ENCODE data around the gene DNAJC3.
A peak's percentile ranks its signal among the peaks of the same experiment; 100 is the strongest.
"Not testable (repeated sequence)": the region's sequence is repeated elsewhere in the genome, so short reads cannot be mapped to it uniquely, and the experiment has no call there.

The DNAJC3 gene

DNA sequence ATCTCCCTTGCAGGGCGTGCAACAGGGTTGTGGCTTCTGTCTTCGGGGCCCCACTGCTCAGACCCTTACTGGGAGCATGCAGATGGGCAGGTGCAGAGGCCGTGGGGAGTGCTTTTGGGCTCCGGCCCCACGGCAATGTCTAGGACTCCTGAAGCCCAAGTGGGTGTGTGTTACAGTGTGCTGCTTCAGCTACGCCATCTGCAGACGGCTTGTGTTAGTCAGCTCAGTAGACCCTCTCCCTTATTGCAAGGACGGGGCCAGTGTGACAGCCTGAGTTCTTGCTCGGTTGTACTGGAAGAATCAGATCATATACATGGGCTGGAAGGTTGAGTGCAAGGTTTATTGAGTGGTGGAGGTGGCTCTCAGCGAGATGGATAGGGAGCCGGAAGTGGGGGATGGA lies 39.3 kb downstream of the DNAJC3 start:
- DNase-seq (ENCODE audit: low spot score), result no peak

DNA sequence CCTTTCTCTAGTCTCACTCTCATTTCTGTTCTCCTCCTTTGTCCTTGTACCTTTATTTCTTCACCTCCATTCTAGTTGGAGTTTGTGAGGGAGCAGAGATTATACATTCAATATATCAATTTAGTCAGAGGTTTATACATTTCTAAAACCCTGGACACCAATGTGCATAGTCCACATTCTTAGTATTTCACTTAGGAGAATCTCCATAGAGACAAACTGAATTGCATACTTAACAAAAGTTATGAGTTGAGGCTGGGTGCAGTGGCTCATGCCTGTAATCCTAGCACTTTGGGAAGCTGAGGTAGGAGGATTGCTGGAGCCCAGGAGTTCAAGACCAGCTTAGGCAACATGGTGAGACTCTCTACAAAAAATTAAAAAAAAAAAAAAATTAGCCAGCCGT lies 45.3 kb downstream of the DNAJC3 start:
- no peak for DNase-seq (ENCODE audit: low spot score)

DNA sequence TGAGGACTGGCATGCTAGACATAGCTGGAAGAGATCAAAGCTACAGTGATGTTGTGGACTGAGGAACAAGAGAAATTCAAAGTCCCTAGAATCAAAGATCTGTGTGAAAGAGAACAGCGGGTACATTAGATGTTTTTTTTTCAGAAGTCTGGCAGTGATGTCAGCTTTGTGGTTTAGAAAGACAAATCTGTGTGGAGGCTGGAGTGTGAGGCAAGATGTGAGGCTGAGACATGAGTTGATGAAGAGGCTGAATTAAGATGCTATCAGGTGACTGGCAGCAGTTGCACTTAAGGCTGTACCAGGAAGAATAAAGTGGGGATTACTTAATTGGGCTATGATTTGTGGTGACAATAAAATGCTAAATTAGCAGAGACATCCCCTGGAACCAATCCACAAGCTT lies 46.5 kb downstream of the DNAJC3 start:
- no peak for DNase-seq (ENCODE audit: low spot score)

DNA sequence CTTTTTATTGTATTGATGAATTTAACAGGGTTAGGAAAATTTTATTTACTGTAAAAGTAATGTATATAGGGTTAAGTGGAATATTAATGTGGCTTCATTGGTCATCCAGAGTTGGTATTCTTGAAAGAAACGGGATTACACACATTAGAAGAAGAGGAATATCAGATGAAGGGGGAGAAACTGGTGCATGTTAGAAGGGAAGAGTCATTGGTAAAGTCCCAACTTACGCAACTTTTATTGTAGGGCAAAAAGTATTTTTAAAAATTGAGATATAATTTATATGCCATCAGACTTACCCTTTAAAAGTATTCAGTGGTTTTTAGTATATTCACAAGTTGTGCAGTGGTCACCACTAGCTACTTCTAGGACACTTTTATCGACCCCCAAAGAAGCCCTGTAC lies 47.3 kb downstream of the DNAJC3 start:
- no peak for DNase-seq (ENCODE audit: low spot score)

DNA sequence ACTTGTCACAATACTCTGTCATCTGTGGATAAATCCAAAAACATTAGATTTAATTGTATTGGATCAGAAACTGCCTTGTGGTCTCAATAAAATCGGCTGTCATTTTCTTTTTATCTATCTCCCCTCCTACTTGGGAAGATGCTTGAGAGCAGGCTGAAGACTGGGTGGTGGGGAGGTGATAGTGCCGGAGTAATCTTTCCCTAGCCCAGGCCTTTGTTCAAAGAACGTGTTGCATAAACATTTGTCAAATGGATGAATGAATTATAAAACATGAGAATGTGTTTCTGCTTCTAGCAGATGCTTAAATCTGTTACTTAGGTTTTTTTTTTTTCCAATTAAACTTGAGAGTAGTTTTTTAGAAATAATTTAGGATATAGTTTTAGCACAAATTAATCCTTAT lies 49.9 kb downstream of the DNAJC3 start:
- DNase-seq (ENCODE audit: low spot score), result no peak

DNA sequence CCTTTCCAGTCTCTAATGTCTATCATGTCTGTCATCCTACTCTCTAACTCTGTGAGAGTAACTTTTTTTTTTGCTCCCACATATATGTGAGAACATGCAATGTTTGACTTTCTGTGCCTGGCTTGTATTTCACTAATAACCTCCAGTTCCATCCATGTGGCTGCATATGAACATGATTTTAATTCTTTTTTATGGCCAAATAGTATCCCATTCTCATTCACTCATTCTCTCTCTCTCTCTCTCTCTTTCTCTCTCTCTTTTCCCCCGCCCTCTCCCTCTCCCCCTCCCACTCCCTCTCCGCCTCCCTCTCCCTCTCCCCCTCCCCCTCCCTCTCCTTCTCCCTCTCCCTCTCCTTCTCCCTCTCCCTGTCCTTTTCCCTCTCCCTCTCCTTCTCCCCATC lies 52.0 kb downstream of the DNAJC3 start:
- no peak for DNase-seq (ENCODE audit: low spot score)

DNA sequence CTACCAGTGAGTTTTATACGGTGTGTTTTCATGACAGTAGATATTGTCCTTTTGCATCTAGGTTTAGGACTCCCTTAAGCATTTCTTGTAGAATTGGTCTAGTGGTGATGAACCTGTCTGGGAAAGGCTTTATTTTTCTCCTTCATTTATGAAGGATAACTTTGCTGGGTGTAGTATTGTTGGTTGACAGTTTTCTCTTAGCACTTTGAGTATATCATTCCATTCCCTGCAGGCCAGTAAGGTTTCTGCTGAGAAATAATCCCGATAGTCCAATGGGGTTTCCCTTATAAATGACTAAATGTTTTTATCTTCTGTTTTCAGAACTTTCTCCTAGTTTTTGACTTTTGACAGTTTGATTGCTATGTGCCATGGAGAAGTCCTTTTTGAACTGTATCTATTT lies 57.2 kb downstream of the DNAJC3 start:
- no peak for DNase-seq (ENCODE audit: low spot score)

DNA sequence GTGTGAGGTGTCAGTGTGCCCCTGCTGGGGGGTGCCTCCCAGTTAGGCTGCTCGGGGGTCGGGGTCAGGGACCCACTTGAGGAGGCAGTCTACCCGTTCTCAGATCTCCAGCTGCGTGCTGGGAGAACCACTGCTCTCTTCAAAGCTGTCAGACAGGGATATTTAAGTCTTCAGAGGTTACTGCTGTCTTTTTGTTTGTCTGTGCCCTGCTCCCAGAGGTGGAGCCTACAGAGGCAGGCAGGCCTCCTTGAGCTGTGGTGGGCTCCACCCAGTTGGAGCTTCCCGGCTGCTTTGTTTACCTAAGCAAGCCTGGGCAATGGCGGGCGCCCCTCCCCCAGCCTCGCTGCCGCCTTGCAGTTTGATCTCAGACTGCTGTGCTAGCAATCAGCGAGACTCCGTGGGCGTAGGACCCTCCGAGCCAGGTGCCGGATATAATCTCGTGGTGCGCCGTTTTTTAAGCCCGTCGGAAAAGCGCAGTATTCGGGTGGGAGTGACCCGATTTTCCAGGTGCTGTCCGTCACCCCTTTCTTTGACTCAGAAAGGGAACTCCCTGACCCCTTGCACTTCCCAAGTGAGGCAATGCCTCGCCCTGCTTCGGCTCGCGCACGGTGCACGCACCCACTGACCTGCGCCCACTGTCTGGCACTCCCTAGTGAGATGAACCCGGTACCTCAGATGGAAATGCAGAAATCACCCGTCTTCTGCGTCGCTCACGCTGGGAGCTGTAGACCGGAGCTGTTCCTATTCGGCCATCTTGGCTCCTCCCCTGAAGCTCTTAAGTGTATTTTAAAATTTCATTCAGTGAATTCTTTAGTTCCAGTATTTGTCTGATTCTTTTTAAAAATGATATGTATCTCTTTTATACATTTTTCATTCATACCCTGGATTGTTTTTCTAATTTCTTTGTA lies 63.4 kb downstream of the DNAJC3 start:
- not testable (repeated sequence) for DNase-seq (ENCODE audit: low spot score)

DNA sequence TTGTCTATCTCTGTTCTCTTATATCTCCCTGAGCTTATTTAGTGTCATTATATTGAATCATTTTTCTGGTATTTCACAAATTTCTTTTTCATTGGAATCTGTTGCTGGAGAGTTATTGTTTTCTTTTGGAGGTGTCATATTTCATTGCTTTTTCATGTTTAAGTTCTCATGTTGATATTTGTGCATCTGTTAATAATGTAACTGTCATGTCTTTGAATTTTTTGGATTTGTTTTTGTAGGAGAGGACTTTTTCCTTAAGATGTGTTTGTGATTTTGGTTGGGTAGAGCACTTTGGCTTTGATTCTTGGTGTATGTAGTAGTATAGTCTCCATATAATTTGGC lies 64.0 kb downstream of the DNAJC3 start:
- DNase-seq (ENCODE audit: low spot score), result no peak

DNA sequence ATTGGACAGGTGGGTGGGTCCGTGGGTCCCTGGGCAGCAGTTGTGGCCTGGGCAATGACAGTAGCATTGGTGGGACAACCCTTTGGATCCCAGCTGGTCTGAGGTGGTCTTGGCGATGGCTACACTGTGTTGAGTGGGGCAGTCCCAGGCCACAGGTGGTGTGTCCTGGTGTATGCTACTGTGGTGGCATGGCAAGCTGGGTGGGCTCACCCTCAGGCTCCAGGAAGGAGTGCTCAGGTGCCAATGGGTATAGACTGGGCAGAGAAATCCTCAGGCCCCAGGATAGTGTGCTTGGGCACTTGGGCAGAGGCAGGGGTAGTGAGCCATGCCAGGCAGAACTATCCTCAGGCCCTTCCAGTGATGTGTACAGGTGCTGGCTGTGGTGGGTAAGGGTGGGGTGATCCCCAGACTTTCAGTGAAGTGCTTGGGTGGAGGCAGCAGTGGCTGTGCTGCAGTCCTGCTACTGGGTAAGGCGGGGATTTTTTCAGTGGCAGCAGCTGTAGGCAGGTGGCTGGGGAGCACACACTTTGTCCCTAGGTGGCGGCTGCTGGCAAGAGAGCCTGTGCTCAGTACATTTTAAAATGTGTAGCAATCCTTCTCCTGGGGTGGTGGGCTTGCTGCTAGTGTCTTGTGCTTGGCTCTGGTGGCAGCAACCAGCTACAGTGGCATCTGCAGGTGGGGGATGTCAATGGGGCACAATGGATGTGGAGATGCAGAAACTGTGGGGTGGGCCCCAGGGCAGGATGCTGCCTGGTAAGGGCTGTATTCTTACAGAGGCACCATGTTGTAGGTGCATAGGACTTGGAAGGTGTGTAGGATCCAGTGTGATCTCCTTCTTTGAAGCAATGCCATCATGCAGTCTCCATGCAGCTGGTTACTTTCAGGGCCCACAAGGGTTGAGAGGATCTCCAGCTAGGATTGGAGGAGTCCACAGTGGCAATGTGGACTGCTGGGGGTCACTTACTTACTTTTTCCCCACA lies 64.9 kb downstream of the DNAJC3 start:
- DNase-seq (ENCODE audit: low spot score), result no peak

DNA sequence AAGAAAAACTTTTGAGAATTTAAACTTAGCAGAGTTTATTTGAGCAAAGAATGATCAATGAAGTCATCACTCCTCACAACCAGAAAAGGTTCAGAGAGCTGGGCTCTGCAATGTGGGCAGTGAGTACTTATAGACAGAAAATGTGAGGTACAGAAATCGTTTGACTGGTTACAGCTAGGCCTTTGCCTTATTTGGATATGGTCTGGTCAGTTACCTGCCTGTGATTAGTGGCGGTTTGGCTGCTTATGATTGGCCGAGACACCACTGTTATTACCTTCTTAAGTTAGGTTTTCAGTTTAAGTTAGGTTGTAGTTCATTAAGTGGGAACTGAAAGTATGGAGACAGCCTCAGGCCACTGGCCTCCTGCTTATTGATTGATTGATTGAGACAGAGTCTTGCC lies 66.3 kb downstream of the DNAJC3 start:
- no peak for DNase-seq (ENCODE audit: low spot score)

DNA sequence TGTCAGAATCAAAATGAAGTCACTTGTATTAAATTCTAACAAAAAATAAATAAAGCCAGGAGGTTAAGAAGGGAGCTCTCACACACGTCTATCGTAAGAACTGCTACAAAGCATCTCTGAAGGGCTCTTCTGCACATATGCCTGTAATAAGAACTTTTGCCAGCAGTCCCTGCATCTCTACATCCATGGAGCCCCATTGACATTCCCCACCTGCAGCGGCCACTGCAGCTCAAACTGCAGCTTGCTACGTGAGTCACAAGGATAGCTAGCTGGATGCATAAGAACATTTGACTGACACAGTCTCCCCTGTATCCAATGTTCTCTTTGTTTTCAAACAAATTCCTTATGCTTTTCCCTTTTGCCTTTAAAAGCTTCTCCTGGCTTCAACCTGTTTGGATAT lies 68.3 kb downstream of the DNAJC3 start:
- DNase-seq (ENCODE audit: low spot score), result no peak

DNA sequence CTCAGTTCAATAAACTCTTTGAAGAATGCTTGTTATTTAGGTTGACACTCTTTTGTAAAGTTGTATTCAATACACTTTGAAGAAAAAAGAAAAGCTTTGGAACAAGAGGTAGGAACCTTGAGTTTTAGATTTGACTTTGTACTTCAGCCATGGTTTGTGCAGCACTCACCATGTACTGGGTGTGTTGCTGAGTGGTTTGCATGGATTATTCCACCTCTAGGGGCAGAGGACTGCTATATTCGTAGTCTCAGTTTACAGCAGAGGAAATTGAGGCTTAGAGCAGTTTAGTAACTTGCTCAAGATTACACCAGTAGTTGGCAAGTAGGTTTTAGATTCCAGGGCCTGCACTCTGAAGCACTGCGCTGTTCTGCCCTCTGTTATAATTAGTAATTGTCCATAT lies 68.8 kb downstream of the DNAJC3 start:
- DNase-seq (ENCODE audit: low spot score), result peak; percentile 16

DNA sequence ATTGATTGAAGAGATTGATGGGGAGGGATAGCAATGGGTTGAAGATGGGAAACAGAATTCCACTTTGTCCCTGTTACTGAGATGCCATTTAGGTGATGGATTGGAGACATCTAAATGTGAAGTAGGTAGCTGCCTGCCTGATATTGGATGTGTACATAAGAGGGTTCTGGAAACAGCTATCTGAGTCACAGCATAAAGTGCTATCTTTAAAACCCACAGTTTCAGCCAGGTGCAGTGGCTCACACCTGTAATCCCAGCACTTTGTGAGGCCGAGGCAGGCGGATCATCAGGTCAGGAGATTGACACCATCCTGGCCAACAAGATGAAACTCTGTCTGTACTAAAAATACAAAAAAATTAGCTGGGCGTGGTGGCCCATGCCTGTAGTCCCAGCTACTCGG lies 72.6 kb downstream of the DNAJC3 start:
- DNase-seq (ENCODE audit: low spot score), result no peak

DNA sequence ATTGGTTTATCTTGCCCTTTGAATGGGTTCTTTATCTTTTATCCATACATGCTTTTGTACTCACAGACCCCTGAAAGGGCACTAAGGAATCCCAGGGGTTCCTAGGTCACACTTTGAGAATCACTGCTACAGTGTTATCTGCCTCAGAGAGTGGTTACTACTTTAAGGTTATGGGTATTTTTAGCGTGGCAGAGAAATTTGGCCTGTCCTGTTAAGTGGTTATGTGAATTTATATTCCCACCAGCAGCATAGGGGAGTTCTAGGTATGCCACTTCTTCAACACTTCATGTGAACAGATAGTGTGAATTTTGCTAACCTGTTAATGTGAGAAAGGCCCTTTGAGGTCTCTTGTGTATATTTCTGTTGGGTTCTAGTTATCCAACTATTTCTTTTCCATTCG lies 75.7 kb downstream of the DNAJC3 start:
- DNase-seq (ENCODE audit: low spot score), result no peak

DNA sequence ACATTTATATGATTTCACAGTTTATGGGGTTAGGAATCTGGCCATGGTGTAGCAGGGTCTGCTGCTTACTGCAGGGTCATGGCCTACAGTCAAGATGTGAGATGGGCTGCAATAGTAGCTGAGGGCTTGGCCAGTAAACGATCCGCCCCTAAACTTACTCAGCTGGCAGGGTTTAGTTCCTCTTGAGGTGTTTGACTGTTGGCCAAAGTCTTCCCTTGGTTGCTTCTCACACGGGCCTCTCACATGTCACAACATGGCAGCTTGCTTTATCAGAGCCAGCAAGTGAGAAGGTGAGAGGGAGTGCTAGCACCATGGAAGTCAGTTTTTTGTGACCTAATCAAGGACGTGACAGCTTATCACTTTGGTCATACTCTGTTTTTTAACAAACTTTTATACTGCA lies 77.1 kb downstream of the DNAJC3 start:
- no peak for DNase-seq (ENCODE audit: low spot score)

DNA sequence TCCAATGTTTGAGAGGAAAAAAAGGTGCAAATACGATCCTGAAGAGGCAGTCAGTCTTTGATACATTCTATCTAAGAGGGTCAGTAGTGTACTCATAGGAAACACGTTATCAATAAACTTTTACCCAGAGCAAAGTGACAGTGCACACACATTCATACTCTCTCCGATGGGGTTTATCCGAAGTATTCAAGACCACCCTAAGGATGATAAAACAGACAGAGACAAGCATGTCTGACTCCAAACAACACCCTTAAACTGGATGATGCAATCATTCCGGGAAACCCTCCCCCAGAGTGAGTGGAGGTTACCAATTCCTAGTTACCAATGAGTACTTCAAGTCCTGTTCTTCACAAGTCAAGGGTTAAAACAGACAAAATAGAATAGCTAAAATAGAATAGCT lies 79.1 kb downstream of the DNAJC3 start:
- no peak for DNase-seq (ENCODE audit: low spot score)

DNA sequence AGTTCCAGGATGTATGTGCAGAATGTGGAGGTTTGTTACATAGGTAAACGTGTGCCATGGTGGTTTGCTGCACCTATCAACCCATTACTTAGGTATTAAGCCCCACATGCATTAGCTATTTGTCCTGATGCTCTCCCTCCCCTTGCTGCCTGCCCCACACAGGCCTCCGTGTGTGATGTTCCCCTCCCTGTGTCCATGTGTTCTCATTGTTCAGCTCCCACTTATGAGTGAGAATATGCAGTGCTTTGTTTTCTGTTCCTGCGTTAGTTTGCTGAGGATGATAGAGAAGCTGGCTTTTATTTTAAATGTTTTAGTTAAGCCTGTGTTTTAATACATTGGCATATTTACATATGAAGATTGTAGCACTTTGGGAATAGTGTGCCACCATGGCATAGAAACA lies 85.7 kb downstream of the DNAJC3 start:
- not testable (repeated sequence) for DNase-seq (ENCODE audit: low spot score)

DNA sequence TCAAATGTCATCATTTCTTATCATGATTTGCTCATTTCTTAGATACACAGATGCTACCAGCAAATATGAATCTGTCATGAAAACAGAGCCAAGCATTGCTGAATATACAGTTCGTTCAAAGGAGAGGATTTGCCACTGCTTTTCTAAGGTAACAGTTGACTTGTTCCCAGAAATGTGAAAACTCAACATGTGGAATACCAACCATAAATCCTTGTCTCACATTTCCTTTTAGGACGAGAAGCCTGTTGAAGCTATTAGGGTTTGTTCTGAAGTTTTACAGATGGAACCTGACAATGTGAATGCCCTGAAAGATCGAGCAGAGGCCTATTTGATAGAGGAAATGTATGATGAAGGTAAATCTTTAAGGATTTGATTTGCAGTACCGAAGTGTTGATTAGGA lies 86.7 kb downstream of the DNAJC3 start:
- no peak for DNase-seq (ENCODE audit: low spot score)

DNA sequence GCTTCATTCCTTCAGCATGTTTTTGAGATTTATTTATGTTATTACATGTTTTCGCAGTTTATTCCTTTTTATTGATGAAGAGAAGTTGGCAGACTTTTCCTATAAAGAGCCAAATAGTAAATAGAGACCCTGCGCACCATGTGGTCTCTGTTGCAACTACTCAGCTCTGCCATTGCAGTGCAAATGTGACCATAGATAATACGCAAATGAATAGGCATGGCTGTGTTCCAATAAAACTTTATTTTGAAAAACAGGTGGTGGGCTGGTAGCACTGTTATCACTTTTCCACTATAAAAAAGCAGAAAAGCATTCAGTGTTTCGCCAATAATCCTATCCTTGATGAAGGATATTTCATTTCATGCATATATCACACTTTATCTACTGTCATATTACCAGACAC lies 95.0 kb downstream of the DNAJC3 start:
- no peak for DNase-seq (ENCODE audit: low spot score)

DNA sequence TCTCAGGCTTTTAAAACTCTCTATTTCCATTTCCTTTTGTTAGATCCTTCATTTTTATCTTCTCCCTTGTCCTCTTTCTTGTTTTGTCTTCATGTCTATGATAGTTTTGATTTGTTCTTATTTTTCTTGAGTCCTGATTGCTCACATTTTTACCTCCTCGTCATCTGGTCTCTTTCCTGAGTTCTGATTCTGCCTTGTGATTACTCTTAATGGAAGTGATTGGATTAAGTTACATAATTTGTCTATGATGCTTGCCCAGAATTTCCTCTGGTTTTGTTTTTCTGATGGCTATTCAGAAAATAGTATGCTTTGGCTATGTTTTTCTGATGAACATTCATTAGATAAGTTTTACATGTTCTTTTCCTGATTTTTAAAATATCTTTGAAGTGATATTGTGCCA lies 102.6 kb downstream of the DNAJC3 start:
- no peak for DNase-seq (ENCODE audit: low spot score)

DNA sequence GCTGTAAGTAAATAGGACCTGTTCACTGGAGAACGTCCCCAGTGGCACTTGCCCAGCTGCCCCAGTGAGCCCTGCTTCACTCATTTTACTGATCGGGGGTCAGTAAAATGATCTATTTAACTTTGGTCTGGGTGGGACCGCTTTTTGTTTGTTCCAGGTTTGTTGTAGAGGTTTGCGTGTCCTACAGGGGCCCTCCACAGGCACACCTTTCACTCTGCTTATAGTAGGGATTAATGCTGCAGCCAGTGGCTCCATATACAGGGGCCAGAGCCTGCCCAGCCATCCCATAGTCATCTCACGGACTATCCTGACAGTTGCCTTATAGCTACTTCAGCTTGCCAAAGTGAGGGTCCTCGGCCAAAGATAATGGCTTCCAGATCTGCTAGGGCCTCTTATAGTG lies 104.1 kb downstream of the DNAJC3 start:
- no peak for DNase-seq (ENCODE audit: low spot score)

DNA sequence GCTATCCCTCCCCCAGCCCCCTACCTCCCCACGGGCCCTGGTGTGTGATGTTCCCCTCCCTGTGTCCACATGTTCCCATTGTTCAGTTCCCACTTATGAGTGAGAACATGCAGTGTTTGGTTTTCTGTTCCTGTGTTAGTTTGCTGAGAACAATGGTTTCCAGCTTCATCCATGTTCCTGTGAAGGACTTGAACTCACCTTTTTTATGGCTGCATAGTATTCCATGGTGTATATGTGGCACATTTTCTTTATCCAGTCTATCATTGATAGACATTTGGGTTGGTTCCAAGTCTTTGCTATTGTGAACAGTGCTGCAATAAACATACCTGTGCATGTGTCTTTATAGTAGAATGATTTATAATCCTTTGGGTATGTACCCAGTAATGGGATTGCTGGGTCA lies 105.0 kb downstream of the DNAJC3 start:
- not testable (repeated sequence) for DNase-seq (ENCODE audit: low spot score)

All from cerebellar cortex (tissue), 1 donor.